K562 (cell line): ENCODE results near the gene NSMCE1. TPM values are rescaled to one million over a fixed set of nuclear protein-coding genes. Genes with fewer than 3 reads are reported as not detected.

Source experiments
- ARID1B ChIP-seq: fragments of 450-650 bp; IDR thresholded peaks from 2 replicates; pipeline ENCODE4 v1.6.1; 2016; ENCODE audit warnings: antibody characterized with exemption, mild to moderate bottlenecking, inconsistent platforms
- CREB1 ChIP-seq, 2 experiments: sonication (generic) in 1 of 2; formaldehyde crosslinking in 1 of 2; IDR thresholded peaks; 2 replicates each; pipeline versions ENCODE4 v1.6.1 to v1.8.0; 2012 to 2022; ENCODE audit warnings: inconsistent platforms in 1 of 2, mild to moderate bottlenecking in 1 of 2, missing genetic modification reagents in 1 of 2, moderate library complexity in 1 of 2
- CREBBP ChIP-seq: IDR thresholded peaks from one replicate; pipeline ENCODE4 v1.6.1; 2012; ENCODE audit warnings: low read depth, mild to moderate bottlenecking, control low read depth, inconsistent platforms, low read length
- CXXC5 ChIP-seq: fragments of 250-450 bp; sonication (Bioruptor Pico); IDR thresholded peaks from 2 replicates; pipeline ENCODE4 v1.8.0; 2022; ENCODE audit warnings: inconsistent platforms, mild to moderate bottlenecking, moderate library complexity
- DDX20 ChIP-seq: fragments of 450-650 bp; IDR thresholded peaks from 2 replicates; pipeline ENCODE4 v1.6.1; 2016; ENCODE audit warnings: missing genetic modification characterization, low read depth, mild to moderate bottlenecking, missing compliant biosample characterization, moderate library complexity
- FOXK2 ChIP-seq, 2 experiments: fragments of 450-650 bp; IDR thresholded peaks in 1 of 2; conservative IDR thresholded peaks in 1 of 2; 2 replicates each; pipeline ENCODE4 v1.6.1; 2016; ENCODE audit warnings: low read depth in 2 of 2, mild to moderate bottlenecking in 1 of 2
- GABPB1 ChIP-seq: sonication (generic); formaldehyde crosslinking; IDR thresholded peaks from 2 replicates; pipeline ENCODE4 v1.8.0; 2022; ENCODE audit warnings: mild to moderate bottlenecking, missing genetic modification reagents
- GTF2F1 ChIP-seq: IDR thresholded peaks from 2 replicates; pipeline ENCODE4 v1.6.1; 2011; ENCODE audit warnings: low read depth, low read length, improper control_type of control experiment
- HDAC8 ChIP-seq: fragments of 450-650 bp; IDR thresholded peaks from 2 replicates; pipeline ENCODE4 v1.6.1; 2016; ENCODE audit warnings: mild to moderate bottlenecking, missing genetic modification characterization, moderate library complexity, missing compliant biosample characterization
- HMGN3 ChIP-seq: IDR thresholded peaks from 2 replicates; pipeline ENCODE4 v1.6.1; 2011; ENCODE audit warnings: borderline replicate concordance, low read depth, mild to moderate bottlenecking, mixed read lengths, low read length; ENCODE audit not compliant: insufficient read length; ENCODE audit errors: extremely low read depth
- L3MBTL2 ChIP-seq: fragments of 450-650 bp; IDR thresholded peaks from 2 replicates; pipeline ENCODE4 v1.6.1; 2016; ENCODE audit warnings: mild to moderate bottlenecking, moderate library complexity
- MAX ChIP-seq: sonication (generic); formaldehyde crosslinking; IDR thresholded peaks from 2 replicates; pipeline ENCODE4 v1.9.0; 2022; ENCODE audit warnings: mild to moderate bottlenecking, missing genetic modification reagents
- MAZ ChIP-seq, 2 experiments: fragments of 450-650 bp in 1 of 2; sonication (generic) in 1 of 2; formaldehyde crosslinking; IDR thresholded peaks in 1 of 2; conservative IDR thresholded peaks in 1 of 2; 2 replicates each; pipeline versions ENCODE4 v1.4.0 to v1.5.0; 2020; ENCODE audit warnings: mild to moderate bottlenecking in 1 of 2, missing genetic modification reagents in 1 of 2
- MTF1 ChIP-seq: fragments of 250-450 bp; sonication (Bioruptor Pico); IDR thresholded peaks from 2 replicates; pipeline ENCODE4 v1.9.0; 2021; ENCODE audit warnings: moderate library complexity, mild to moderate bottlenecking, inconsistent platforms, borderline replicate concordance
- MXD1 ChIP-seq: fragments of 250-450 bp; sonication (Bioruptor Pico); IDR thresholded peaks from 2 replicates; pipeline ENCODE4 v1.8.0; 2021; ENCODE audit warnings: borderline replicate concordance, mild to moderate bottlenecking, moderate library complexity; ENCODE audit not compliant: poor library complexity, severe bottlenecking
- MYC ChIP-seq, 2 experiments: fragments of 250-450 bp in 1 of 2; sonication (Bioruptor Pico) in 1 of 2; IDR thresholded peaks; 2 replicates each; pipeline versions ENCODE4 v1.5.1 to v1.6.1; 2012 to 2021; ENCODE audit warnings: low read depth in 2 of 2, borderline replicate concordance in 1 of 2, improper control_type of control experiment in 1 of 2, low read length in 1 of 2, mild to moderate bottlenecking in 1 of 2, moderate library complexity in 1 of 2
- NCOA4 ChIP-seq: fragments of 450-650 bp; IDR thresholded peaks from 2 replicates; pipeline ENCODE4 v1.6.1; 2018; ENCODE audit warnings: mild to moderate bottlenecking; ENCODE audit not compliant: partially characterized antibody
- NFRKB ChIP-seq: fragments of 450-650 bp; IDR thresholded peaks from 2 replicates; pipeline ENCODE4 v1.6.1; 2016; ENCODE audit warnings: low read depth
- PHF8 ChIP-seq: fragments of 200-600 bp; sonication (generic); IDR thresholded peaks from 2 replicates; pipeline ENCODE4 v1.6.1; 2012; ENCODE audit warnings: mixed run types, mild to moderate bottlenecking, inconsistent platforms, low read length, moderate library complexity, borderline replicate concordance
- PML ChIP-seq: IDR thresholded peaks from 2 replicates; pipeline ENCODE4 v1.6.1; 2012; ENCODE audit warnings: low read length, inconsistent platforms
- POLR2A ChIP-seq: fragments of 450-650 bp; conservative IDR thresholded peaks from 2 replicates; pipeline ENCODE4 v1.6.1; 2016
- POLR2G ChIP-seq: fragments of 200-400 bp; formaldehyde crosslinking; IDR thresholded peaks from 2 replicates; pipeline ENCODE4 v1.6.1; 2017; ENCODE audit warnings: low read depth, mild to moderate bottlenecking, antibody characterized with exemption, low read length, moderate library complexity
- PTTG1 ChIP-seq: fragments of 450-650 bp; IDR thresholded peaks from 2 replicates; pipeline ENCODE4 v1.6.1; 2016; ENCODE audit warnings: low read depth, mild to moderate bottlenecking, missing genetic modification characterization, missing compliant biosample characterization
- SAP30 ChIP-seq: fragments of 200-600 bp; sonication (generic); IDR thresholded peaks from 2 replicates; pipeline ENCODE4 v1.6.1; 2012; ENCODE audit warnings: borderline replicate concordance, low read depth, mild to moderate bottlenecking, moderate library complexity, low read length, control low read depth, inconsistent platforms; ENCODE audit not compliant: insufficient read depth, poor library complexity, severe bottlenecking
- SREBF2 ChIP-seq: sonication (generic); formaldehyde crosslinking; IDR thresholded peaks from 2 replicates; pipeline ENCODE4 v1.4.0; 2020; ENCODE audit warnings: mild to moderate bottlenecking, missing genetic modification reagents
- TAF7 ChIP-seq: fragments of 450-650 bp; IDR thresholded peaks from 2 replicates; pipeline ENCODE4 v1.6.1; 2016; ENCODE audit warnings: missing genetic modification characterization, missing compliant biosample characterization
- ZNF3 ChIP-seq: fragments of 250-450 bp; sonication (Bioruptor Pico); IDR thresholded peaks from 2 replicates; pipeline ENCODE4 v1.5.0; 2021; ENCODE audit warnings: mild to moderate bottlenecking, moderate library complexity
- ZNF717 ChIP-seq: fragments of 250-450 bp; sonication (Bioruptor Pico); IDR thresholded peaks from 2 replicates; pipeline ENCODE4 v1.5.0; 2021
- polyA plus RNA-seq, 8 experiments: library from polyadenylated mRNA; depleted of rRNA in 4 of 8; stranded (reverse) in 5 of 8; unstranded in 3 of 8; fragments of >200 nt; fragmentation: Nextera tagmentation in 2 of 8; fragmentation: Illumina TruSeq in 1 of 8; extraction: Ambion mirVana in 2 of 8; extraction: Trizol in 1 of 8; gene quantifications; 2 replicates each; pipeline versions ENCODE4 v1.2.1 to v1.2.3, GENCODE V29; 2011 to 2014; ENCODE audit warnings: inconsistent platforms in 1 of 8, missing spikeins in 1 of 8
- total RNA-seq, 7 experiments: library from RNA; depleted of rRNA in 6 of 7; stranded (reverse); fragments of >200 nt in 6 of 7; fragmentation: Illumina TruSeq in 2 of 7; extraction: Trizol in 2 of 7; gene quantifications; 2 replicates each; pipeline versions ENCODE4 v1.2.1 to v1.2.3, GENCODE V29; 2011 to 2021; ENCODE audit warnings: low replicate concordance in 1 of 7

NSMCE1 gene
- total and polyA plus RNA-seq, 9 of the 15 experiments (the other 6 are each of a cell fraction or from before 2014, with no cell fraction given) = 52.1 to 163 (median 61.5) TPM

GRCh38 chr16:27198451-27199234 lies 69.9 kb downstream of the NSMCE1 start (continued):
- TF ChIP-seq MYC (IDR thresholded peaks at IDR 0.05; ENCODE audit: low read depth, low read length) (peak; percentile 97), MYC (CRISPR knock-in tag; IDR thresholded peaks at IDR 0.05; ENCODE audit: borderline replicate concordance, low read depth) (peak; percentile 37; the same call in 1 of the 2 replicates), PTTG1 (tag) (0 out of 2 replicates have a peak, but pooled peaks have one; percentile 11), GABPB1 (CRISPR knock-in tag) (no peak), MXD1 (CRISPR knock-in tag) (no peak), ARID1B (0 out of 2 replicates have a peak, but pooled peaks have one; percentile 28), ZNF717 (CRISPR knock-in tag) (no peak), FOXK2 (conservative IDR thresholded peaks at IDR 0.05 in 1 of 2, IDR thresholded peaks at IDR 0.05 in 1 of 2; ENCODE audit: low read depth in 2 of 2) (peak in 1 of 2 experiments; percentile 58; a peak in 2 of 4 replicates), ZNF3 (CRISPR knock-in tag) (no peak), DDX20 (tag) (peak; percentile 62; the same call in 1 of the 2 replicates), NCOA4 (no peak), POLR2G (0 out of 2 replicates have a peak, but pooled peaks have one; percentile 17), HMGN3 (no peak), GTF2F1 (peak; percentile 87), MAZ (CRISPR knock-in tag; conservative IDR thresholded peaks at IDR 0.05 in 1 of 2, IDR thresholded peaks at IDR 0.05 in 1 of 2) (no peak), L3MBTL2 (peak; percentile 54; the same call in 1 of the 2 replicates), NFRKB (peak; percentile 99), SREBF2 (no peak), PHF8 (peak; percentile 24; the same call in 1 of the 2 replicates), CXXC5 (CRISPR knock-in tag) (peak; percentile 54; the same call in 1 of the 2 replicates), SAP30 (no peak), CREB1 (IDR thresholded peaks at IDR 0.05) (peak; percentile 61), CREB1 (CRISPR knock-in tag; IDR thresholded peaks at IDR 0.05) (peak; percentile 59; the same call in 1 of the 2 replicates), MAX (peak; percentile 62; the same call in 1 of the 2 replicates), CREBBP (no peak), POLR2A (peak; percentile 97), MTF1 (CRISPR knock-in tag) (no peak), PML (peak; percentile 84; the same call in 1 of the 2 replicates), TAF7 (peak; percentile 88), HDAC8 (0 out of 2 replicates have a peak, but pooled peaks have one; percentile 50)
